C4-2B (cell line): ENCODE data around the gene NBEAL2.

Experiments
- CTCF ChIP-seq: fragments of 450-650 bp; conservative IDR thresholded peaks from 2 replicates; pipeline ENCODE4 v1.5.1; 2017; ENCODE audit warnings: mild to moderate bottlenecking
- ZFX ChIP-seq: fragments of 450-650 bp; IDR thresholded peaks from 2 replicates; pipeline ENCODE4 v1.6.1; 2017

DNA sequence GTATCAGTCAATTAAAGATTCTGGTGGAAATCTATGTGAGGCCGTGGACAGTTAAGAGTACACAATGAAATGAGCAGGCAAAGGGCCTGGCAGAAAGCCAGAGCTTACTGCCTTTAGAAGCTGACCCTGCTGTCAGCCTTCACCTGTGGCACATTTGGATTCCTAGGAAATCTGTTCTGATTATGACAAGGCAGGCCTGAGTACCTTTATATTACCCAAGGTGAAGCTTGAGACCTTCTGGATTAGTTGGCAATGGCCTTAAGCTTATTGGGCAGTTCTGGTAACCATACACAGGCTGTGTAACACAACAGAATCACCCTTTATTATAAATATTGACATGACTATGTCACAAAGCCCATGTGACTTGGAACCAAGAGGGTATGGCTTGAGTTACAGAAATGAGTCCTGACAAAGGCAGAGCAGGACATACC, 43.2 kb downstream of the NBEAL2 start:
- TF ChIP-seq CTCF: no peak
- no peak for TF ChIP-seq ZFX
